SK-MEL-5 (cell line): Measurements from ENCODE around the gene HLA-E. TPM values are rescaled to one million over a fixed set of nuclear protein-coding genes. Genes with fewer than 3 reads are reported as not detected.
"Not testable (repeated sequence)": the region's sequence is repeated elsewhere in the genome, so short reads cannot be mapped to it uniquely, and the experiment has no call there.

Experiments used
- DNase-seq: peaks from one replicate; pipeline ENCODE4 v3.0.0-alpha.2; 2016; ENCODE audit warnings: low read depth, low spot score
- in situ Hi-C: cut with HindIII; loops from 2 replicates; pipeline ENCODE4 v1.10.0; 2016; ENCODE audit warnings: low sequenced_read_pairs, high pct_unique_total_duplicates, low pct_unique_long_range_greater_than_20kb
- total RNA-seq: library from RNA; depleted of rRNA; stranded (reverse); fragments of >200 nt; shearing (Covaris generic); gene quantifications from 2 replicates; pipeline ENCODE4 v1.2.3, GENCODE V29; 2014; rRNA removed

The HLA-E gene
- total RNA-seq, 1 experiment from 2014 or later: 174 TPM

DNA sequence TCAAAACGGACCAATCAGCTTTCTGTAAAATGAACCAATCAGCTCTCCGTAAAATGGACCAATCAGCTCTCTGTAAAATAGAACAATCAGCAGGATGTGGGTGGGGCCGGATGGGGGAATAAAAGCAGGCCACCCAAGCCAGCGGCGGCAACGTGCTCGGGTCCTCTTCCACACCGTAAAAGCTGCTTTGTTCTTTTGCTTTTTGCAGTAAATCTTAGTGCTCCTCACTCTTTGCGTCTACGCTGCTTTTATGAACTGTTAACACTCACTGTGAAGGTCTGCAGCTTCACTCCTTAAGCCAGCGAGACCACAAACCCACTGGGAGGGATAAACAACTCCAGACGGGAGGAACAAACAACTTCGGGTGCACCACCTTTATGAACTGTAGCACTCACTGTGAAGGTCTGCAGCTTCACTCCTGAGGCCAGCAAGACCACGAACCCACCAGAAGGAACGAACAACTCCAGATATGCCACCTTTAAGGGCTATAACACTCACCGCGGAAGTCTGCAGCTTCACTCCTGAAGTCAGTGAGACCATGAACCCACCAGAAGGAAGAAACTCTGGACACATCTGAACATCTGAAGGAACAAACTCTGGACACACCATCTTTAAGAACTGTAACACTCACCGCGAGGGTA, 29.3 kb downstream of the HLA-E start:
- in situ Hi-C loops, DNase-seq: not testable (repeated sequence)

- in situ Hi-C loops: no loop called here
- DNase-seq: no peak
These were observed 31.2 kb downstream of the HLA-E start for GRCh38 chr6:30520522-30520921.

- DNase-seq, in situ Hi-C loops: not testable (repeated sequence)
These were observed 31.8 kb downstream of the HLA-E start for GRCh38 chr6:30521082-30521481.

DNA sequence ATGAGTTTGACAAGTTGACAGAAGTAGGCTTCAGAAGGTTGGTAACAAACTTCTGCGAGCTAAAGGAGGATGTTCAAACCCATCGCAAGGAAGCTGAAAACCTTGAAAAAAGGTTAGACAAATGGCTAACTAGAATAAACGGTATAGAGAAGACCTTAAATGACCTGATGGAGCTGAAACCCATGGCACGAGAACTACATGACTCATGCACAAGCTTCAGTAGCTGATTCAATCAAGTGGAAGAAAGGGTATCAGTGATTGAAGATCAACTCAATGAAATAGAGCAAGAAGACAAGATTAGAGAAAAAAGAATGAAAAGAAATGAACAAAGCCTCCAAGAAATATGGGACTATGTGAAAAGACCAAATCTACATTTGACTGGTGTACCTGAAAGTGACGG, 32.6 kb downstream of the HLA-E start:
- in situ Hi-C loops, DNase-seq: not testable (repeated sequence)

GRCh38 chr6:30526444-30526843, 37.1 kb downstream of the HLA-E start:
- in situ Hi-C loops, DNase-seq: not testable (repeated sequence)

- in situ Hi-C loops, DNase-seq: not testable (repeated sequence)
These were observed 40.1 kb downstream of the HLA-E start for GRCh38 chr6:30529349-30529875.

DNA sequence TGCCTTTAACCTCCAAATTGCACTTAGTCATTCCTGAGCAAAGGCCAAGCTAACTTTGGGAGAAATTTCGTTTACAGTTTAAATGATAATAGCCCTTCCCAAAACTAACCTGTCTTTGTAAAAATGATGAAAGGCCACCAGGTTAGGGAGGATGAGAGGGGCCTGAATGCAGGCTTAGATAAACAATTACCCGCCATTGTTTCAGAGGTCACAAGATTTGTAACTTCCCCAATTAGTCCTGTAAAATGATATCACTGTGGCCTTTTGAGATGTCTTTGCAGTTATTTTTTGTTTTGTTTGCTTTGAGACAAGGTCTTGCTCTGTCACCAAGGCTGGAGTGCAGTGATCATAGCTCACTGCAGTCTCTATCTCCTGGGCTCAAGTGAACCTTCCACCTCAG, 40.7 kb downstream of the HLA-E start:
- DNase-seq: no peak
- in situ Hi-C loops: no loop called here

DNA sequence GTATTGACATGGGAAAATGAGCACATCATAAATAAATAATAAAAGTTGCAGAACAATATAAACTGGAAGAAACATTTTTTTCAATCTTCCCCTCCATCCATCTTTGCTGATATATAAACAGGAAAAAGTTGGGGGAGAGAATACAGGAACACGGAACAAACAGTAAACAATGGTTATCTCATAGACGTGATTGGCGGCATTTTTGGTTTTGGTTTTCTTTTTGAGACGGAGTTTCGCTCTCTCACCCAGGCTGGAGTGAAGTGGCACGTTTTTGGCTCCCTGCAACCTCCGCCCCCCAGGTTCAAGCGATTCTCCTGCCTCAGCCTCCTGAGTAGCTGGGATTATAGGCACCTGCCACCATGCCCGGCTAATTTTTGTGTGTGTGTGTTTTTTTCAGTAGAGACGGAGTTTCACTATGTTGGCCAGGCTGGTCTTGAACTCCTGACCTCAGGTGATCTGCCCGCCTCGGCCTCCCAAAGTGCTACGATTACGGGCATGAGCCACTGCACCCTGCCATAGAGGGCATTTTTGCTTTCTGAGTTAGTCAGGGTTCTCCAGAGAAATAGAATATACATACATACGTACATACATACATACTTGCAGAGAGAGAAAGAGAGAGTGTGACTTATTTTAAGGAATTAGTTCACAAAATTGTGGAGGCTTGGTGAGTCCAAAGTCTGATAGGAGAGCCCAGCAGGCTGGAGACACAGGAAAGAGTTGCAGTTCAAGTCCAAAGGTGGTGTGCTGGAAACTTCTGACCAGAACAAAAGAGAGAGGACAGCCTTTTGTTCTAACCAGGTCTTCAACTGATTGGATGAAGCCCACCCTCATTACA, 44.4 kb downstream of the HLA-E start:
- in situ Hi-C loops: no loop called here
- DNase-seq: no peak

GRCh38 chr6:30537931-30538330, 48.6 kb downstream of the HLA-E start:
- in situ Hi-C loops: no loop called here
- no peak for DNase-seq

DNA sequence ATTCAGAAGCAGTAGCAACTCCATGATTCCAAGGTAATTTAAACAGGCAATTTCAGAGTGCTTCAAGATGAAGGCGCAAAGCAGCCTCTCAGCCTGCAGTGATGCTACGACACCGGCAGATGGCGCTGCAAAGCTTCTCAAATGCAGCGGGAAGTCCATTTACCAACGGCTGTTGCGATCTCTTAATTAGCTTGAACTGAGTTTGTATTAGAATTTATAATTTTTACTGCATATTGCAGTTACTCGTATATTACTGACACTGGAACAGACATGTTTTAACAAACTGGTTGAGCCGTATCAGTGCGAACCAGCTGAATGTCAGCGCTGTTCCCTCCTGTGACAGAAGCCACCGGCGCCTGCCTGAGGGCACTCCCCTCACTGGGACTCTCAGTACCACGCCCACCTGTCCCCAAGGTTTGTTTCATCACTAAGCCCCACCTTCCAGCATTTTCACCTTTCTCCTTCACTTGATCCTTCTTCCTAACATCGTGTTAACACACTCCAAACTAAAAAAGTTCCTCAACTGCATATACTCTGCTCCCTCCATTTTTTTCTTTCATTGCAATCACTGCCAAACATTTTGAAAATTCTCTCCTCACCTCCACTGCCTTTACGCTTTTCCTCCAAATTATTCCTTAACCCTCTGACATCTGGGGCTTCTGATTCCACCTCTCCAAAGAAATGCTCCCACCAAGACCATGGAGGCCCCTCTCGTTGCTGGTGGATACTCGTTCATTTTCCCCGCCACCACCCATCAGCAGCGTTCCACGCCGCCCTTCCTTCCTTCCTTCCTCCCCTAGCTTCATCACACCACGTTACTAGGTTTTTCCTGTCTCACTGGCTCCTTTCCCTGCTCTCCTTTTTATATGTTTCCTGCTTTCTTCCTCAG, 52.5 kb downstream of the HLA-E start:
- peak; percentile 78 for DNase-seq

GRCh38 chr6:30542404-30542725, 53.1 kb downstream of the HLA-E start:
- DNase-seq: no peak
- in situ Hi-C loops: no loop called here

More for the DNA sequence above, 52.5 kb downstream of the HLA-E start:
- in situ Hi-C loops: no loop called here

DNA sequence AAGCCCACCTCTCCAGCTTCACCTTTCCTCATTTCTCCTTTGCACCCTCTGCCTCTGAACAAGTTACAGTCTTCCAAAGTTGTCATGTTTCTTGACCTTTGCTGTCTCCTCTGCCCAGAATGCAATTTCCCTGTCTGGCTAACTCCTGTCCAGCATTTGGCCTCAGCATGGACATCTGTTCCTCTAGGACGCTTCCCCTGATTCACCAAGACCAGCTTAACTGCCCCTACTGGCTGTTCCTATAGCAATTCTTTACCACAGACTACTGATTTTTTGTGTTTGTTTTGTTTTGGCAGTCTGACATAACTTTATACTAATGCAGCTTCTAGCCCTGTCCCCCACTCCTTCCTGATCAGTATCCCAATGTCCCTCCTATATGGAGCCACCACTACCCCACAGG, 53.6 kb downstream of the HLA-E start:
- DNase-seq: no peak
- in situ Hi-C loops: no loop called here

Other genes starting within 250 kb of the HLA-E start
- gene TRIM39, start 162.6 kb upstream of the HLA-E start, total RNA-seq: 8.2 and 9.1 TPM in 2 replicates
- gene RPP21, start 144.4 kb upstream of the HLA-E start, total RNA-seq: 38.9 and 42.7 TPM in 2 replicates
- gene GNL1, start 67.0 kb downstream of the HLA-E start, total RNA-seq: 39.6 TPM in 2 replicates
- gene PRR3, start 67.8 kb downstream of the HLA-E start, total RNA-seq: 8.0 and 8.5 TPM in 2 replicates
- 44.5 and 50.0 TPM in 2 replicates for gene ABCF1, start 81.9 kb downstream of the HLA-E start, total RNA-seq
- gene PPP1R10, start 127.7 kb downstream of the HLA-E start, total RNA-seq: 52.4 and 54.1 TPM in 2 replicates
- gene MRPS18B, start 128.3 kb downstream of the HLA-E start, total RNA-seq: 126 and 141 TPM in 2 replicates
- 1.8 and 3.9 TPM in 2 replicates for gene ATAT1, start 137.4 kb downstream of the HLA-E start, total RNA-seq
- 4.5 and 5.2 TPM in 2 replicates for gene C6orf136, start 157.6 kb downstream of the HLA-E start, total RNA-seq
- gene DHX16, start 183.5 kb downstream of the HLA-E start, total RNA-seq: 38.3 and 41.6 TPM in 2 replicates
- 15.5 and 18.5 TPM in 2 replicates for gene PPP1R18, start 197.1 kb downstream of the HLA-E start, total RNA-seq
- 3.2 and 4.6 TPM in 2 replicates for gene NRM, start 201.5 kb downstream of the HLA-E start, total RNA-seq
- gene MDC1, start 227.8 kb downstream of the HLA-E start, total RNA-seq: 5.0 and 12.0 TPM in 2 replicates
- 457 and 505 TPM in 2 replicates for gene TUBB, start 230.8 kb downstream of the HLA-E start, total RNA-seq